Mucosa of stomach (tissue), 1 donor: Measurements from ENCODE around the gene GABRR2.

Experiments used
- H3K27me3 ChIP-seq: one replicate; pipeline ENCODE4 v1.7.0; 2013; ENCODE audit warnings: mild to moderate bottlenecking, low read length; ENCODE audit not compliant: control insufficient read depth, insufficient read depth
- H3K36me3 ChIP-seq: one replicate; pipeline ENCODE4 v1.7.0; 2013; ENCODE audit warnings: low read length; ENCODE audit not compliant: control insufficient read depth, insufficient read depth
- H3K4me1 ChIP-seq: one replicate; pipeline ENCODE4 v1.7.0; 2013; ENCODE audit warnings: mild to moderate bottlenecking, low read length; ENCODE audit not compliant: control insufficient read depth, insufficient read depth
- H3K4me3 ChIP-seq: one replicate; pipeline ENCODE4 v1.7.0; 2013; ENCODE audit warnings: low read length
- H3K9ac ChIP-seq: one replicate; pipeline ENCODE4 v1.7.0; 2013; ENCODE audit warnings: mild to moderate bottlenecking, low read length, moderate library complexity
- H3K9me3 ChIP-seq: one replicate; pipeline ENCODE4 v1.7.0; 2013; ENCODE audit warnings: mild to moderate bottlenecking, low read length, moderate library complexity; ENCODE audit not compliant: control insufficient read depth
- donor health status: Pancreatic carcinoma.

The GABRR2 gene

GRCh38 chr6:89212472-89212871 lies 102.6 kb downstream of the GABRR2 start:
- H3K36me3 ChIP-seq: no peaks in the 10 kb centered on the region
- H3K9me3 ChIP-seq: no peaks in the 10 kb centered on the region
- H3K9ac ChIP-seq: no peak overlapping the region
- no peaks in the 10 kb centered on the region for H3K4me1 ChIP-seq
- H3K27me3 ChIP-seq: no peaks in the 10 kb centered on the region
- H3K4me3 ChIP-seq: no peak overlapping the region

DNA sequence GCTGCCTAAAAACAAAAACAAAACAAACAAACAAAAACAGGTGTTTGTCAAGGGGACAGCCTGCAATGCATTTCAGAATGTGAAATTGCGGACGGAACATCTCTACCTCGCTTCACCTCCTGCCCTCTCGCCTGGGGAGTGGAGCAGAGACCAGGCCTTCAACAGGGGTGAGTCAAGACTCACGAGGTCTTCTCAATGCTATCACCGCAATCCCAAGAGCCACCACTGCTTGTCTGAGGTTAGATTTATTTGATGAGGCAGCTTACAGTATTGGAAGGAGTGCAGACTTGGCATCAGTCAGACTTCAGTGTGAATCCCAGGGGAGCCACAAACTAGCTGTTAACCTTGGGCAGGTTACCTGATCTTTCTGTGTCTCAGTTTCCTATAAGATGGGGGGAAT lies 105.6 kb downstream of the GABRR2 start:
- Histone ChIP-seq H3K4me1 (no peaks in the 10 kb centered on the region), H3K4me3 (no peak overlapping the region), H3K9me3 (no peaks in the 10 kb centered on the region), H3K27me3 (no peaks in the 10 kb centered on the region), H3K9ac (no peak overlapping the region), H3K36me3 (no peaks in the 10 kb centered on the region)

DNA sequence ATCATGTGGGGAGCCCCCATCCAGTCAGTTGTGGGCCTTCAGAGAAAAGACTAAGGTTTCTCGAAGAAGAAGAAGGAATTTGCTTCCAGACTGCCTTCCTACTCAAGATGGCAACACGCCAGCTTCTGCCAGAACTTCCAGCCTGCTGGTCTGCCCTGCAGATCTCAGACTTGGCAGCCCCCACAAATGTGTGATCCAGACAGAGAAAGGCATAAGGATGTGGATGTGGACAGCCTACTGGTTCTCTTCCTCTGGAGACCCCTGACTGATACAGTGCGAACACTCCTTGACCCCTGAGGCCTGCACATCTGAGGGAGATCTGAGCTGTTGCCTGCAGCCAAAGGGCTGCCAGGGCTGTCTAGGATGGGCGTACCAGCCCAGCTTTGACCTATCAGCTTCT lies 106.5 kb downstream of the GABRR2 start:
- Histone ChIP-seq H3K36me3 (no peaks in the 10 kb centered on the region), H3K9me3 (no peaks in the 10 kb centered on the region), H3K4me3 (no peak overlapping the region), H3K27me3 (no peaks in the 10 kb centered on the region), H3K9ac (no peak overlapping the region), H3K4me1 (no peaks in the 10 kb centered on the region)
